ENCODE results near the gene DUOXA2. TPM values are rescaled to one million over a fixed set of nuclear protein-coding genes. Genes with fewer than 3 reads are reported as not detected.

The DUOXA2 gene
- total and polyA plus RNA-seq, 2 donors (not counting 1 experiment from before 2014, with no cell fraction given), result not detected

GRCh38 chr15:45123397-45123796, 9.3 kb downstream of the DUOXA2 start:
- no peak for TF ChIP-seq EZH2 (IDR thresholded peaks at IDR 0.05; ENCODE audit: low read length, missing control alignments)
- TF ChIP-seq CTCF (conservative IDR thresholded peaks at IDR 0.05 in 1 of 2, IDR thresholded peaks at IDR 0.05 in 1 of 2; ENCODE audit: low read depth in 1 of 2, low read length in 2 of 2), result no peak
- Histone ChIP-seq H3K27ac (ENCODE audit: insufficient read depth, low read length) (no peak overlapping the region), H3K27me3 (ENCODE audit: control insufficient read depth, insufficient read depth, low read length) (peaks cover 23% of the 10 kb centered on the region), H2AFZ (ENCODE audit: low read length) (no peak overlapping the region), H3K9ac (ENCODE audit: insufficient read depth, low read length) (no peak overlapping the region), H3K36me3 (ENCODE audit: control insufficient read depth, insufficient read depth, low read length) (no peaks in the 10 kb centered on the region), H4K20me1 (ENCODE audit: control insufficient read depth, extremely low read depth, insufficient read depth, low read length) (no peaks in the 10 kb centered on the region), H3K79me2 (ENCODE audit: control insufficient read depth, insufficient read depth, low read length) (no peaks in the 10 kb centered on the region), H3K9me3 (ENCODE audit: control insufficient read depth, insufficient read depth, low read depth, low read length) (no peaks in the 10 kb centered on the region), H3K4me3 (replicated peaks in 1 of 4; ENCODE audit: control extremely low read depth in 1 of 4, insufficient read depth in 1 of 4, low read depth in 3 of 4, low read length in 4 of 4) (no peak overlapping the region), H3K4me1 (ENCODE audit: control insufficient read depth, extremely low read depth, insufficient read depth, low read length) (peaks cover 2% of the 10 kb centered on the region), H3K4me2 (ENCODE audit: extremely low read depth, insufficient read depth, low read length) (no peak overlapping the region)
- no peak for DNase-seq (ENCODE audit: low read depth in 2 of 2)

GRCh38 chr15:45126535-45127158, 12.5 kb downstream of the DUOXA2 start:
- Histone ChIP-seq H2AFZ (ENCODE audit: low read length) (no peak overlapping the region), H3K9me3 (ENCODE audit: control insufficient read depth, insufficient read depth, low read depth, low read length) (no peaks in the 10 kb centered on the region), H3K27ac (ENCODE audit: insufficient read depth, low read length) (no peak overlapping the region), H3K9ac (ENCODE audit: insufficient read depth, low read length) (no peak overlapping the region), H3K4me1 (ENCODE audit: control insufficient read depth, extremely low read depth, insufficient read depth, low read length) (peaks cover 2% of the 10 kb centered on the region), H3K4me2 (ENCODE audit: extremely low read depth, insufficient read depth, low read length) (no peak overlapping the region), H3K79me2 (ENCODE audit: control insufficient read depth, insufficient read depth, low read length) (no peaks in the 10 kb centered on the region), H4K20me1 (ENCODE audit: control insufficient read depth, extremely low read depth, insufficient read depth, low read length) (no peaks in the 10 kb centered on the region), H3K36me3 (ENCODE audit: control insufficient read depth, insufficient read depth, low read length) (no peaks in the 10 kb centered on the region), H3K27me3 (ENCODE audit: control insufficient read depth, insufficient read depth, low read length) (peaks cover 50% of the 10 kb centered on the region), H3K4me3 (replicated peaks in 1 of 4; ENCODE audit: control extremely low read depth in 1 of 4, insufficient read depth in 1 of 4, low read depth in 3 of 4, low read length in 4 of 4) (no peak overlapping the region)
- peak in 1 of 2 donors; percentile 31 for DNase-seq (ENCODE audit: low read depth in 2 of 2)
- TF ChIP-seq EZH2 (IDR thresholded peaks at IDR 0.05; ENCODE audit: low read length, missing control alignments), result no peak
- peak; percentile 69 to 72 for TF ChIP-seq CTCF (conservative IDR thresholded peaks at IDR 0.05 in 1 of 2, IDR thresholded peaks at IDR 0.05 in 1 of 2; ENCODE audit: low read depth in 1 of 2, low read length in 2 of 2)

GRCh38 chr15:45128971-45129639, 15.0 kb downstream of the DUOXA2 start:
- Histone ChIP-seq H3K36me3 (ENCODE audit: control insufficient read depth, insufficient read depth, low read length) (no peaks in the 10 kb centered on the region), H2AFZ (ENCODE audit: low read length) (no peak overlapping the region), H3K4me3 (replicated peaks in 1 of 4; ENCODE audit: control extremely low read depth in 1 of 4, insufficient read depth in 1 of 4, low read depth in 3 of 4, low read length in 4 of 4) (no peak overlapping the region), H4K20me1 (ENCODE audit: control insufficient read depth, extremely low read depth, insufficient read depth, low read length) (no peaks in the 10 kb centered on the region), H3K79me2 (ENCODE audit: control insufficient read depth, insufficient read depth, low read length) (no peaks in the 10 kb centered on the region), H3K9ac (ENCODE audit: insufficient read depth, low read length) (no peak overlapping the region), H3K9me3 (ENCODE audit: control insufficient read depth, insufficient read depth, low read depth, low read length) (no peaks in the 10 kb centered on the region), H3K27me3 (ENCODE audit: control insufficient read depth, insufficient read depth, low read length) (peaks cover 63% of the 10 kb centered on the region), H3K4me2 (ENCODE audit: extremely low read depth, insufficient read depth, low read length) (no peak overlapping the region), H3K4me1 (ENCODE audit: control insufficient read depth, extremely low read depth, insufficient read depth, low read length) (no peaks in the 10 kb centered on the region), H3K27ac (ENCODE audit: insufficient read depth, low read length) (no peak overlapping the region)
- DNase-seq (ENCODE audit: low read depth in 2 of 2), result no peak
- TF ChIP-seq EZH2 (IDR thresholded peaks at IDR 0.05; ENCODE audit: low read length, missing control alignments), result peak; percentile 80
- TF ChIP-seq CTCF (conservative IDR thresholded peaks at IDR 0.05 in 1 of 2, IDR thresholded peaks at IDR 0.05 in 1 of 2; ENCODE audit: low read depth in 1 of 2, low read length in 2 of 2), result no peak
